Measurements from ENCODE around the gene GALR2. TPM values are rescaled to one million over a fixed set of nuclear protein-coding genes. Genes with fewer than 3 reads are reported as not detected.

GALR2 gene
- total RNA-seq, 4 donors from 2014 or later = 0.18 TPM; not detected in 3

DNA sequence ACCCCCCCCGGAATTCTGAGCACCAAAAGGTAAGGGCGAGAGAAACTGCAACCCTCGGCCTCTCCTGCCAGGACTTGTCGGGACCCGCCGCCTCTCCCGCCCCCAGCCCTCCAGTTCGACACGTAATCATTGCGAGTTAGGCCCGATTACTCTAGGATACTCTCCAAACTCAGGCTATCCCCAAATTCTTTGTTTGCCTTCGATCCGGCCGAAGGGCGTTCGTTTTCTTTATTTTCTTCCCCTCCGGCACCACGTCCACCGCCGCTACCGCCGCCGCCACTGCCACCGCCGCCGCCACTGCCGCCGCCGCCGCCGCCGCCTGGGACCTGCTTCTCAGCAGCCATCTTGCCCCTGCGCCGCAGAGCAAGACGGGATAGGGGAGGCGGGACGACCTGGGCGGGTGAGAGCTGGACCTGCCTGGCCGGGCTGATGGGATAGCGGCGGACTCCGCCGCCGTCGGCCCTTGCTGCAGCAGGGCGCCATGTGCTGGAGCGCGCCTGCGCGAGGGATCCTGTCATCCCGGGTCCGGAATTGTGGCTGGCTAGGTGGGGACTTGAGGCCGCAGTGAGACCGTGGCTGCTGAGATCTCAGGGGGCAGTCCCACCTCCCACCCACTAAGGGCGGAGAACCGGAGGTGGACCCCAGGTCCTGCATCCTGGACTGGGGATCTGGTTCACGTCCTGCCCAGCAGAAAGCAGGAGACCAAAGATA lies 2.3 kb upstream of the GALR2 start, which contains the start of gene SRP68:
TSS of gene SRP68 (minus strand) at position 370 of the 711 bp plus-strand sequence. CDS start at position 344, 26 bp downstream.
- intact Hi-C loops (cut with DNase I; ENCODE audit: low total_unique reads) = no loop called here
- ATAC-seq (peak; percentile 94), DNase-seq (peak; percentile 89 to 90)
- Histone ChIP-seq H3K36me3 (peaks cover 0 to 9% of the 10 kb centered on the region in 2 donors), H3K4me1 (peaks cover 34 to 45% of the 10 kb centered on the region in 2 donors), H3K27me3 (peaks cover 39% of the 10 kb centered on the region in 3 donors), H3K9me3 (no peaks in the 10 kb centered on the region), H3K27ac (peak within 1 kb of the TSS; percentile 75 to 87 (median 80)), H3K4me3 (peak within 1 kb of the TSS; percentile 69 to 96 (median 81))
- peak; percentile 65 to 80 for TF ChIP-seq POLR2A (IDR thresholded peaks at IDR 0.05)
- TF ChIP-seq, protein P1, sequence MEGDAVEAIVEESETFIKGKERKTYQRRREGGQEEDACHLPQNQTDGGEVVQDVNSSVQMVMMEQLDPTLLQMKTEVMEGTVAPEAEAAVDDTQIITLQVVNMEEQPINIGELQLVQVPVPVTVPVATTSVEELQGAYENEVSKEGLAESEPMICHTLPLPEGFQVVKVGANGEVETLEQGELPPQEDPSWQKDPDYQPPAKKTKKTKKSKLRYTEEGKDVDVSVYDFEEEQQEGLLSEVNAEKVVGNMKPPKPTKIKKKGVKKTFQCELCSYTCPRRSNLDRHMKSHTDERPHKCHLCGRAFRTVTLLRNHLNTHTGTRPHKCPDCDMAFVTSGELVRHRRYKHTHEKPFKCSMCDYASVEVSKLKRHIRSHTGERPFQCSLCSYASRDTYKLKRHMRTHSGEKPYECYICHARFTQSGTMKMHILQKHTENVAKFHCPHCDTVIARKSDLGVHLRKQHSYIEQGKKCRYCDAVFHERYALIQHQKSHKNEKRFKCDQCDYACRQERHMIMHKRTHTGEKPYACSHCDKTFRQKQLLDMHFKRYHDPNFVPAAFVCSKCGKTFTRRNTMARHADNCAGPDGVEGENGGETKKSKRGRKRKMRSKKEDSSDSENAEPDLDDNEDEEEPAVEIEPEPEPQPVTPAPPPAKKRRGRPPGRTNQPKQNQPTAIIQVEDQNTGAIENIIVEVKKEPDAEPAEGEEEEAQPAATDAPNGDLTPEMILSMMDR (IDR thresholded peaks at IDR 0.05 in 4 of 5, conservative IDR thresholded peaks at IDR 0.05 in 1 of 5) = no peak
- in situ Hi-C loops (cut with MboI; ENCODE audit: low sequenced_read_pairs in 4 of 4) = no loop called here

DNA sequence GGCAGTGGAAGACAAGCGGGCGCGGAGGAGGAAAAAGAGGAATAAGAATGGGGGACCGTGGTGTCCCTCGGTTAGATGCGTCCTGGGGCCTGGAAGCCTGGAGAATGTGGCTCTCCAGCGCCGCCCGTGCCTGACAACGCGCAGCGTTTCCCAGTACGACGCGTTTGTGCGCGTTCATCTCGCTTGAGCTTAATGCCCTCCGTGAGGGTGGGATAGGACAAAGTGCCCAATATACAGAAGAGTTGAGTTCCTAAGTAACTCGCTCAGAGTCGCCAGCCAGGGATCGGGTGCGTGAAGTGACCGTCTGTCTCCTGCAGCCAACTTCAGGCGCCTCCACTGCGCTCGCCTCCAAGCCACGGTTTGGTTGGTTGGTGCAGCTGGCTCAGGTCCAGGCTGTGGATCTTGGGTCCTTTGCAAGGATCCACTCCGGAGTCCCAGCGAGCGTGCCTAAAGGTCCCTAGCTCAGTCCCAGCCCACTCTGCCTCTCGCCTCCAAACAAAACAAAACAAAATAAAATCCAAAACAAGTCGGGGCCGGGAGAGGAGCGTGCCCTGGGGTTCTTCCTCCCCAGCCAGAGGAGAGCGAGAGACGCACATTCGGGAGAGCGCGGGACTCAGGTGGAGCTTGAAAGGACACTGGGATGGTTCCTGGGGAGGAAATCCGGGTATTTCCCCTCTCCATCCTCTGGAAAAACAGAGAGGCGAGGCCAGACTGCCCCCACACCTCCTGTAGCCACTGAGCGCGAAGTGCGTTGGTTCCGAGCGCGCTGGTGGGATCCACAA lies 974 bp downstream of the GALR2 start:
- ATAC-seq = no peak
- no peaks in the 10 kb centered on the region for H3K36me3 ChIP-seq
- H3K4me1 ChIP-seq = peaks cover 27 to 37% of the 10 kb centered on the region in 2 donors
- TF ChIP-seq, protein P1 (IDR thresholded peaks at IDR 0.05 in 4 of 5, conservative IDR thresholded peaks at IDR 0.05 in 1 of 5) = no peak
- TF ChIP-seq POLR2A (IDR thresholded peaks at IDR 0.05) = no peak
- peak in 1 of 2 donors; percentile 6 for DNase-seq
- in situ Hi-C loops (cut with MboI; ENCODE audit: low sequenced_read_pairs in 4 of 4) (no loop called here), intact Hi-C loops (cut with DNase I; ENCODE audit: low total_unique reads) (no loop called here)
- H3K27me3 ChIP-seq = peaks cover 59 to 63% (median 60%) of the 10 kb centered on the region in 3 donors
- H3K4me3 ChIP-seq = peak overlapping the region in 2 of 4 donors; percentile 6 to 19
- H3K9me3 ChIP-seq = no peaks in the 10 kb centered on the region
- no peak overlapping the region for H3K27ac ChIP-seq

DNA sequence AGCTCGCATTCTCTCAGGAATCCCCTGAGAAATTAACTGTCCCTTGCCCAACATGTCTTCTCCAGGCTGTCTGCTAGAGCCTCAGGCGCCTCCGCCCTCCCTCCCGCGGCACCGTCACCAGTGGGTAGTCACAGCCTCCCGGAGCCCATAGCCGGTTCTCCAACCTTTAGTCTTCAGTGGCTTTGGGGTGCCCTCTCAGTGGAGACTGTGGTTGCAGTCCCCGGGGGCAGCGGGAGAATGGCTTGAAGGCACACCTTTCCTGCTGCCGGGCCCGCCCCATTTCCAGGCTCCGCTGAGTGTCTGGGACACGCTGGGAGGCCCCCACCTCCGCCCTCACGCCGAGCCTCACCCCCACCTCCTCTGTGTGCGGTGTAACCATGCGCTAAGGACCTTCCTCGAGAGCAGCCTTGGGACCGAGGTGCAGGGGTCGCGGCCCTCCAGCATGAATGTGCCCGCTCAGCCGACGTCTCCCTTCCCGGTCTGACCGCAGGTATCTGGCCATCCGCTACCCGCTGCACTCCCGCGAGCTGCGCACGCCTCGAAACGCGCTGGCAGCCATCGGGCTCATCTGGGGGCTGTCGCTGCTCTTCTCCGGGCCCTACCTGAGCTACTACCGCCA lies 1.7 kb downstream of the GALR2 start:
- Histone ChIP-seq H3K9me3 (no peaks in the 10 kb centered on the region), H3K27ac (no peak overlapping the region), H3K36me3 (no peaks in the 10 kb centered on the region), H3K4me1 (peaks cover 20 to 30% of the 10 kb centered on the region in 2 donors), H3K4me3 (peak overlapping the region in 1 of 4 donors; percentile 19), H3K27me3 (peaks cover 59 to 63% (median 60%) of the 10 kb centered on the region in 3 donors)
- intact Hi-C loops (cut with DNase I; ENCODE audit: low total_unique reads) = no loop called here
- DNase-seq = no peak
- no peak for TF ChIP-seq POLR2A (IDR thresholded peaks at IDR 0.05)
- TF ChIP-seq, protein P1 (IDR thresholded peaks at IDR 0.05 in 4 of 5, conservative IDR thresholded peaks at IDR 0.05 in 1 of 5) = no peak
- in situ Hi-C loops (cut with MboI; ENCODE audit: low sequenced_read_pairs in 4 of 4) = no loop called here
- ATAC-seq = no peak

DNA sequence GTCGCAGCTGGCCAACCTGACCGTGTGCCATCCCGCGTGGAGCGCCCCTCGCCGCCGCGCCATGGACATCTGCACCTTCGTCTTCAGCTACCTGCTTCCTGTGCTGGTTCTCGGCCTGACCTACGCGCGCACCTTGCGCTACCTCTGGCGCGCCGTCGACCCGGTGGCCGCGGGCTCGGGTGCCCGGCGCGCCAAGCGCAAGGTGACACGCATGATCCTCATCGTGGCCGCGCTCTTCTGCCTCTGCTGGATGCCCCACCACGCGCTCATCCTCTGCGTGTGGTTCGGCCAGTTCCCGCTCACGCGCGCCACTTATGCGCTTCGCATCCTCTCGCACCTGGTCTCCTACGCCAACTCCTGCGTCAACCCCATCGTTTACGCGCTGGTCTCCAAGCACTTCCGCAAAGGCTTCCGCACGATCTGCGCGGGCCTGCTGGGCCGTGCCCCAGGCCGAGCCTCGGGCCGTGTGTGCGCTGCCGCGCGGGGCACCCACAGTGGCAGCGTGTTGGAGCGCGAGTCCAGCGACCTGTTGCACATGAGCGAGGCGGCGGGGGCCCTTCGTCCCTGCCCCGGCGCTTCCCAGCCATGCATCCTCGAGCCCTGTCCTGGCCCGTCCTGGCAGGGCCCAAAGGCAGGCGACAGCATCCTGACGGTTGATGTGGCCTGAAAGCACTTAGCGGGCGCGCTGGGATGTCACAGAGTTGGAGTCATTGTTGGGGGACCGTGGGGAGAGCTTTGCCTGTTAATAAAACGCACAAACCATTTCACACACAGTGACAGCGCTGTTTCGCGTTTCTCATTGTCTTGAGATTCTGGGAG lies 2.4 kb downstream of the GALR2 start:
- Histone ChIP-seq H3K4me3 (no peak overlapping the region), H3K9me3 (no peaks in the 10 kb centered on the region), H3K27me3 (peaks cover 59 to 63% (median 60%) of the 10 kb centered on the region in 3 donors), H3K27ac (no peak overlapping the region), H3K4me1 (peaks cover 16 to 24% of the 10 kb centered on the region in 2 donors), H3K36me3 (no peaks in the 10 kb centered on the region)
- DNase-seq (no peak), ATAC-seq (no peak)
- in situ Hi-C loops (cut with MboI; ENCODE audit: low sequenced_read_pairs in 4 of 4) (no loop called here), intact Hi-C loops (cut with DNase I; ENCODE audit: low total_unique reads) (no loop called here)
- TF ChIP-seq, protein P1 (IDR thresholded peaks at IDR 0.05 in 4 of 5, conservative IDR thresholded peaks at IDR 0.05 in 1 of 5) = no peak
- TF ChIP-seq POLR2A (IDR thresholded peaks at IDR 0.05) = no peak
